ENCODE data around the gene EBF3. TPM values are rescaled to one million over a fixed set of nuclear protein-coding genes. Genes with fewer than 3 reads are reported as not detected.

The EBF3 gene
- total RNA-seq, 1 donor from 2014 or later, result not detected

GRCh38 chr10:129936923-129937300 is 27.2 kb downstream of the EBF3 start:
- Mint-ChIP-seq H3K27ac (ENCODE audit: unreplicated experiment) (no peak overlapping the region), H3K36me3 (ENCODE audit: low read depth) (no peaks in the 10 kb centered on the region), H3K4me1 (ENCODE audit: low read depth) (no peaks in the 10 kb centered on the region), H3K4me3 (ENCODE audit: unreplicated experiment) (no peak overlapping the region), H3K9me3 (ENCODE audit: low read depth) (no peaks in the 10 kb centered on the region), H3K27me3 (ENCODE audit: low read depth) (peaks cover 10% of the 10 kb centered on the region)
- no peak for DNase-seq (ENCODE audit: low spot score)
- TF ChIP-seq CTCF (IDR thresholded peaks at IDR 0.05), result no peak

- no peak for DNase-seq (ENCODE audit: low spot score)
- no peaks in the 10 kb centered on the region for H3K4me1 Mint-ChIP-seq (ENCODE audit: low read depth)
- peaks cover 10% of the 10 kb centered on the region for H3K27me3 Mint-ChIP-seq (ENCODE audit: low read depth)
- H3K4me3 Mint-ChIP-seq (ENCODE audit: unreplicated experiment), result no peak overlapping the region
- no peaks in the 10 kb centered on the region for H3K9me3 Mint-ChIP-seq (ENCODE audit: low read depth)
- TF ChIP-seq CTCF (IDR thresholded peaks at IDR 0.05), result no peak
- H3K36me3 Mint-ChIP-seq (ENCODE audit: low read depth), result no peaks in the 10 kb centered on the region
- H3K27ac Mint-ChIP-seq (ENCODE audit: unreplicated experiment), result no peak overlapping the region
Measured at GRCh38 chr10:129936266-129936922, 27.7 kb downstream of the EBF3 start.

GRCh38 chr10:129935867-129936152 is 28.3 kb downstream of the EBF3 start:
- Mint-ChIP-seq H3K27me3 (ENCODE audit: low read depth) (peaks cover 10% of the 10 kb centered on the region), H3K4me1 (ENCODE audit: low read depth) (no peaks in the 10 kb centered on the region), H3K27ac (ENCODE audit: unreplicated experiment) (no peak overlapping the region), H3K36me3 (ENCODE audit: low read depth) (no peaks in the 10 kb centered on the region), H3K9me3 (ENCODE audit: low read depth) (no peaks in the 10 kb centered on the region), H3K4me3 (ENCODE audit: unreplicated experiment) (no peak overlapping the region)
- no peak for DNase-seq (ENCODE audit: low spot score)
- TF ChIP-seq CTCF (IDR thresholded peaks at IDR 0.05), result no peak

- Mint-ChIP-seq H3K27ac (ENCODE audit: unreplicated experiment) (no peak overlapping the region), H3K27me3 (ENCODE audit: low read depth) (peaks cover 10% of the 10 kb centered on the region), H3K4me3 (ENCODE audit: unreplicated experiment) (no peak overlapping the region), H3K4me1 (ENCODE audit: low read depth) (no peaks in the 10 kb centered on the region), H3K9me3 (ENCODE audit: low read depth) (no peaks in the 10 kb centered on the region), H3K36me3 (ENCODE audit: low read depth) (no peaks in the 10 kb centered on the region)
- TF ChIP-seq CTCF (IDR thresholded peaks at IDR 0.05), result no peak
- DNase-seq (ENCODE audit: low spot score), result no peak
Measured at GRCh38 chr10:129935102-129935866, 28.8 kb downstream of the EBF3 start.

- no peak overlapping the region for H3K27ac Mint-ChIP-seq (ENCODE audit: unreplicated experiment)
Measured at GRCh38 chr10:129934196-129934925, 29.7 kb downstream of the EBF3 start.

More at GRCh38 chr10:129934196-129934925, 29.7 kb downstream of the EBF3 start:
- H3K4me3 Mint-ChIP-seq (ENCODE audit: unreplicated experiment), result no peak overlapping the region
- no peak for TF ChIP-seq CTCF (IDR thresholded peaks at IDR 0.05)
- no peak for DNase-seq (ENCODE audit: low spot score)
- H3K4me1 Mint-ChIP-seq (ENCODE audit: low read depth), result no peaks in the 10 kb centered on the region
- H3K9me3 Mint-ChIP-seq (ENCODE audit: low read depth), result no peaks in the 10 kb centered on the region
- peaks cover 10% of the 10 kb centered on the region for H3K27me3 Mint-ChIP-seq (ENCODE audit: low read depth)
- no peaks in the 10 kb centered on the region for H3K36me3 Mint-ChIP-seq (ENCODE audit: low read depth)

Measured in chondrocyte (in vitro differentiated cells).